KMS-11 (cell line): Measurements from ENCODE around the gene IPMK.

Source experiments
- H2AFZ ChIP-seq: fragments of 200-600 bp; sonication (generic); 2 replicates; pipeline ENCODE4 v1.6.1; 2016; ENCODE audit warnings: antibody characterized with exemption, mixed run types, low read depth
- H3K27ac ChIP-seq: fragments of 200-600 bp; sonication (generic); 2 replicates; pipeline ENCODE4 v1.6.1; 2016; ENCODE audit warnings: mild to moderate bottlenecking, mixed run types
- H3K27me3 ChIP-seq: fragments of 200-600 bp; sonication (generic); 2 replicates; pipeline ENCODE4 v1.6.1; 2017; ENCODE audit warnings: mild to moderate bottlenecking, low read depth, mixed run types, moderate library complexity; ENCODE audit not compliant: insufficient read depth
- H3K36me3 ChIP-seq: fragments of 200-600 bp; sonication (generic); 2 replicates; pipeline ENCODE4 v1.6.1; 2017; ENCODE audit warnings: mild to moderate bottlenecking, mixed run types; ENCODE audit not compliant: insufficient read depth
- H3K4me1 ChIP-seq: fragments of 200-600 bp; sonication (generic); 2 replicates; pipeline ENCODE4 v1.6.1; 2016; ENCODE audit warnings: mild to moderate bottlenecking, low read depth, mixed run types; ENCODE audit not compliant: poor library complexity, severe bottlenecking
- H3K4me2 ChIP-seq: fragments of 200-600 bp; sonication (generic); 2 replicates; pipeline ENCODE4 v1.7.0; 2016; ENCODE audit warnings: mild to moderate bottlenecking, mixed run types
- H3K4me3 ChIP-seq: fragments of 200-600 bp; sonication (generic); IDR thresholded peaks from 2 replicates; pipeline ENCODE4 v1.6.1; 2017; ENCODE audit warnings: low read depth, low read length, mixed read lengths; ENCODE audit not compliant: insufficient read depth
- H3K79me2 ChIP-seq: fragments of 200-600 bp; sonication (generic); 2 replicates; pipeline ENCODE4 v1.6.1; 2016; ENCODE audit warnings: low read depth, mixed run types; ENCODE audit not compliant: insufficient read depth
- H3K9ac ChIP-seq: fragments of 200-600 bp; sonication (generic); 2 replicates; pipeline ENCODE4 v1.6.1; 2016; ENCODE audit warnings: mild to moderate bottlenecking, mixed run types
- H4K20me1 ChIP-seq: fragments of 200-600 bp; sonication (generic); 2 replicates; pipeline ENCODE4 v1.6.1; 2016; ENCODE audit warnings: mild to moderate bottlenecking, mixed run types; ENCODE audit not compliant: insufficient read depth
- TF ChIP-seq, protein P1 (sequence below): fragments of 200-600 bp; sonication (generic); conservative IDR thresholded peaks from 2 replicates; pipeline ENCODE4 v1.6.1; 2017; ENCODE audit warnings: low read depth, mild to moderate bottlenecking, antibody characterized with exemption, low read length, moderate library complexity, mixed read lengths

IPMK gene

DNA sequence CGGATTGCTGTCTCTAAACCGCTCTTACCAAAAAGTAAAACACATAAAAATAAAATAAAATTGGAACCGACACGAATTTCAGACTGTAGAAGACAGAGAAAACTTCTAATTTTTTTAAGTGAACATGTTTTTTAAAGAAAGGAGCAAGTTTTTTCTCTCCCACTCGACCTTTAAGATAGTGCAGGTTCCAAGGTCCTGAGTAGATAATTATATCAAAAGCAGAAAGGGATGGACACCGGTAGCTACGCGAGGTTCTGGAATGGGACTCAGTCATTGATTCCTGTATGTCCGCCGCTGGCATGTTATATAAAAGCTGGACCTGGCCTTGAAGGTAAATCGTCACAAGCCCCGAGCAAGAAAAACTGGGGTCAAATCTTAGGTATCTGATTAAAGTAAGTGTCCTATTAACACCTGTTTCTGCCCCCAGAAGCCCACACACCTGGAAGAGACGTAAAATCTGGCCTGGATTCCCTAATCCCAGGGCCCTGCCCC is 806 bp upstream of the IPMK start:
- Histone ChIP-seq H3K9ac (peak overlapping the region; percentile 67), H3K36me3 (no peaks in the 10 kb centered on the region), H3K4me3 (no peak overlapping the region), H2AFZ (peak overlapping the region; percentile 80), H4K20me1 (no peaks in the 10 kb centered on the region), H3K4me1 (peaks cover 28% of the 10 kb centered on the region), H3K79me2 (peaks cover 76% of the 10 kb centered on the region), H3K27me3 (no peaks in the 10 kb centered on the region), H3K27ac (peak overlapping the region; percentile 69), H3K4me2 (peak overlapping the region; percentile 87)
- TF ChIP-seq, protein P1, sequence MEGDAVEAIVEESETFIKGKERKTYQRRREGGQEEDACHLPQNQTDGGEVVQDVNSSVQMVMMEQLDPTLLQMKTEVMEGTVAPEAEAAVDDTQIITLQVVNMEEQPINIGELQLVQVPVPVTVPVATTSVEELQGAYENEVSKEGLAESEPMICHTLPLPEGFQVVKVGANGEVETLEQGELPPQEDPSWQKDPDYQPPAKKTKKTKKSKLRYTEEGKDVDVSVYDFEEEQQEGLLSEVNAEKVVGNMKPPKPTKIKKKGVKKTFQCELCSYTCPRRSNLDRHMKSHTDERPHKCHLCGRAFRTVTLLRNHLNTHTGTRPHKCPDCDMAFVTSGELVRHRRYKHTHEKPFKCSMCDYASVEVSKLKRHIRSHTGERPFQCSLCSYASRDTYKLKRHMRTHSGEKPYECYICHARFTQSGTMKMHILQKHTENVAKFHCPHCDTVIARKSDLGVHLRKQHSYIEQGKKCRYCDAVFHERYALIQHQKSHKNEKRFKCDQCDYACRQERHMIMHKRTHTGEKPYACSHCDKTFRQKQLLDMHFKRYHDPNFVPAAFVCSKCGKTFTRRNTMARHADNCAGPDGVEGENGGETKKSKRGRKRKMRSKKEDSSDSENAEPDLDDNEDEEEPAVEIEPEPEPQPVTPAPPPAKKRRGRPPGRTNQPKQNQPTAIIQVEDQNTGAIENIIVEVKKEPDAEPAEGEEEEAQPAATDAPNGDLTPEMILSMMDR, result no peak

DNA sequence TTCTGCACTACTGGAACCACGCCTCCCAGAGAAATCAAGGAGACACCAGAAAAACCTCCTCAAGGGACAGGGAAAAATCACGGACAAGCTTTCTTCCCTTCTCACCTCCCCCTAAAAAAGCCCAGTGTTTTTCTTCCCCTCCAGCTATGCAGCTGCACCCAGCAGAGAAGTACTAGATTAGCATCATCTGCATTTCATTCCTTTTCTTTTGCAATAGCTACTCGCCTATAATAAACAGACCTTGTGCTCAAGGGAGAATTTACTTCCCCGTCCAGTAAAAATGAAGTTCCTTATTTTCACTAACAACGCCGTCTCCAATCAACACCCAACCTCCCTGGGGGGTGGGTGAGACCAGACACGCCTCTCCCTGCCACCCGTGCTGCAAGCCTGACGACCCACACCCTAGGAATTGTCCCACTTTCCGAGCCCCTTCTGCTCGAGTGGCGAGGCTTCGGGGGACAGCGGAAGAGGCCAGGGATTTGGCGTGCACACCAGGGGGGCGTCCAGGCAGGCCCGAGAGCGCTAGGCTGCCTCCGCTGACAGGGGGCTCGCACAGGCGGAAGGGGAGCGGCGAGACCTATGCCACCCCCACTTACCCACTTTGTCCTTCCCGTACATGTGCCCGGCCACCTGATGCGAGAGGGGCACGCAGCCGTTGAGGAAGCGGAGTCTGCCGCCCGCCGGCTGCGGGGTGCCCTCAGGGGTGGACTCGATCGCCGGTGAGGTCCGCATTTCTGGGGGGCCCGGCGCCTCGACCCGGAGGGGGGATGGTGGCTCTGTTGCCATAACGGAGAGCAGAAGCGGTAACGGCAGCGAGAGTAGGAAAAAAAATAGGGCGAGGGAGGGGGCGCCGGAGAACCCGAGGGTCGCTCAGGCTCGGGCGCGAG is 625 bp downstream of the IPMK start:
- Histone ChIP-seq H2AFZ (peak overlapping the region; percentile 80), H3K9ac (peak overlapping the region; percentile 67), H3K27ac (peak overlapping the region; percentile 69), H3K4me2 (peak overlapping the region; percentile 83), H3K36me3 (no peaks in the 10 kb centered on the region), H3K79me2 (peaks cover 68% of the 10 kb centered on the region), H4K20me1 (no peaks in the 10 kb centered on the region), H3K4me3 (no peak overlapping the region), H3K27me3 (no peaks in the 10 kb centered on the region), H3K4me1 (peaks cover 28% of the 10 kb centered on the region)
- TF ChIP-seq, protein P1, result no peak

DNA sequence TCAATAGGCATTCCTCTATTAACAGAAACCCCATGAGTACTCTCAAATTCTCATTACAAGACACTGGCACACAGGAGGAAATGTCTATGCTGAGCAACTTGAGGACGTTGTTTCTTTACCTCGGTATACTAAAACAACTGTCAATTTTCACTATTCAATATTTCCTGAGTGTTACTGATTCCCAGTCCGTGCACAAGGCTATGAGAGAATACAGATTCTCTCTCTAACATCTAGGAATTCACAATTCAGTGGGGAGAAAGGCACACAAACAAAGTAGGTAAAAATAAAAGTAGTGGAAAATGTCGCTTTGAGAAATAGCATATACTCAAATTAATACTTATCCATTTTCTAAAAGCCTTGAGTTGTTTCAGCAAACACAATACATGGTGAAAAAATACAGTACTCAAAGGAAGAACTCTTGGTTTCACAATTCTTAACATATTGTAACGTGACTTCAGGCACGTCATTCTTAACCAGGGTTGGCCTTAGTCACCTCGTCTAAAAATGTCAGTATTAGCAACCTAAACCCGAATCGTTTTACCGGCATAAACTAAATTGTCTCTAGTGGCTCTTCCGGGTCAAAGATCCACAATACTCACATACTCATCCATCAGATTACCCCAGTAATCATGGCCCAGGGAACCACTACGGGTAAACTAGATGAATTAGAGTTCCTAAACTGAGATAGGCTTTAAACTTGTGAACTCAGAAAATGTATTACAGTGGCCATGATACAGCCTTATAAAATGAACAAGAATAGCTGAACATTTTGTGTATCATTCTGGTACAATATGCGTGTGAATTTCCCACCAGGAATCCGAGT is 1.5 kb downstream of the IPMK start:
- Histone ChIP-seq H4K20me1 (no peaks in the 10 kb centered on the region), H3K79me2 (peaks cover 61% of the 10 kb centered on the region), H3K27ac (peak overlapping the region; percentile 69), H3K4me2 (peak overlapping the region; percentile 83), H3K4me3 (no peak overlapping the region), H2AFZ (peak overlapping the region; percentile 80; the same call in 1 of the 2 replicates), H3K9ac (peak overlapping the region; percentile 67), H3K4me1 (peaks cover 28% of the 10 kb centered on the region), H3K27me3 (no peaks in the 10 kb centered on the region), H3K36me3 (no peaks in the 10 kb centered on the region)
- TF ChIP-seq, protein P1, result no peak

DNA sequence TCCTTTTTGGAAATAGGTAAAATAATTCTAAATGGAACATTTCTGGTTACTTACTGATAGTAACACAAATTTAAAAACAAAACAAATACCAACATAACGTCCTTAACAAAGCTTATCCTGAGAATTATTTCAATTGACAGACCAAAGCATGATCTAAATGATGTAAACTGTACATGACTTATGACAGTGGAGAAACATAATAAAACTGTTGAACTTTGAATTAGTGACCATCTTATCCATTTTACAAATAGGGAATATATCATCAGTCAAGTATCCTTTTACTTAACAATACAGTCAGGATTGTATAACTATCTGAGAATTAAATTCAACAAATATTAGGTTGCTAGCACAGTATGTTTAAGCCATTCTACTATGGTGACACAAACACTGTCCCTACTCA is 2.4 kb downstream of the IPMK start:
- Histone ChIP-seq H2AFZ (no peak overlapping the region), H3K4me2 (peak overlapping the region; percentile 83), H3K36me3 (no peaks in the 10 kb centered on the region), H3K27ac (peak overlapping the region; percentile 69; the same call in 1 of the 2 replicates), H3K27me3 (no peaks in the 10 kb centered on the region), H3K4me3 (no peak overlapping the region), H4K20me1 (no peaks in the 10 kb centered on the region), H3K79me2 (peaks cover 59% of the 10 kb centered on the region), H3K4me1 (peaks cover 23% of the 10 kb centered on the region), H3K9ac (peak overlapping the region; percentile 67; the same call in 1 of the 2 replicates)
- TF ChIP-seq, protein P1, result no peak
